GM10266 (cell line): ENCODE measurements around the gene SIRT3.
"Not testable (repeated sequence)": the region's sequence is repeated elsewhere in the genome, so short reads cannot be mapped to it uniquely, and the experiment has no call there.

Source experiments
- DNase-seq: peaks from one replicate; pipeline ENCODE4 v3.0.0; 2012; ENCODE audit errors: extremely low spot score
- TF ChIP-seq, protein P1 (sequence below): IDR thresholded peaks from 2 replicates; pipeline ENCODE4 v1.5.1; 2012; ENCODE audit warnings: mild to moderate bottlenecking, low read depth; ENCODE audit not compliant: control insufficient read depth, insufficient read depth; ENCODE audit errors: missing control alignments

The SIRT3 gene

DNA sequence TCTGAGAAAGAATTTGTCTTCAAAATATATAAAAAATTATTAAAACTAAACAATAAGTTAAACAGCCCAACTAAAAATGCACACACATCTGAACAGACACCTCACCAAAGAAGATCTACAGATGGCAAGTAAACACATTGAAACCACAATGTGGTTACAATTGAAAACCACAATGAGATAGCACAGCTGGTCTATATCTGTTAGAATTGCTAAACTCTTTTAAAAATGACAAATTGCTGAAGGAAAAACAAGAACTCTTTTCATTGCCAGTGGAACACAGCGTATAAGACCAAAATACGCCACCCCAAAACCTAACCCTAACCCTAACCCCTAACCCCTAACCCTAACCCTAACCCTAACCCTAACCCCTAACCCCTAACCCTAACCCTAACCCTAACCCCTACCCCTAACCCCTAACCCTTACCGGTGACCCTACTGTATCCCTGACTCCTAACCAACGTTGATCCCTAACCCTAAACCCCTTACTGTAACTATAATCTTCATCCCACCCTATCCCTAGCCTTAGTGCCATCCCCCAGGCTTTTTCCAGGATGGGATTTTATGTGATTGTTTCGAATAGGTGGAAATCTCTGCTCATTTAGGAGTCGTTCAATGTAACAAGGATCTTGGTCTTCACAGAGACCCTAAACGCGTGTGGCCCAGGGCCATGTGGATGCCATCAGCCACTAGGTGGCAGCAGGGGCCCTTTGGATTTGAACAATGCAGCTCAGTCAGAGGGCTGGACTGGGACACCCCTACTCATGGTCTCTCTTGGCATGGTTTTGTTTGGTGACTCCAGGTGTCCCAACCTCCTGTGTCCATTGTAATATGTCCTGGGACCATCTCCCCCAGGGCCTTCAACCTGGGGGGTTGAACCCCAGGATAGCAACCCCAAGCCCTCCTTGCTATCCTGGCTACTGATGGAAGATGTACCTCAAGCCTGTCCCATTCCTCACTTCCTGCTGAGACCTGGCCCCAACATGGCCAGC is 44.4 kb downstream of the SIRT3 start:
- not testable (repeated sequence) for DNase-seq
- TF ChIP-seq, protein P1, sequence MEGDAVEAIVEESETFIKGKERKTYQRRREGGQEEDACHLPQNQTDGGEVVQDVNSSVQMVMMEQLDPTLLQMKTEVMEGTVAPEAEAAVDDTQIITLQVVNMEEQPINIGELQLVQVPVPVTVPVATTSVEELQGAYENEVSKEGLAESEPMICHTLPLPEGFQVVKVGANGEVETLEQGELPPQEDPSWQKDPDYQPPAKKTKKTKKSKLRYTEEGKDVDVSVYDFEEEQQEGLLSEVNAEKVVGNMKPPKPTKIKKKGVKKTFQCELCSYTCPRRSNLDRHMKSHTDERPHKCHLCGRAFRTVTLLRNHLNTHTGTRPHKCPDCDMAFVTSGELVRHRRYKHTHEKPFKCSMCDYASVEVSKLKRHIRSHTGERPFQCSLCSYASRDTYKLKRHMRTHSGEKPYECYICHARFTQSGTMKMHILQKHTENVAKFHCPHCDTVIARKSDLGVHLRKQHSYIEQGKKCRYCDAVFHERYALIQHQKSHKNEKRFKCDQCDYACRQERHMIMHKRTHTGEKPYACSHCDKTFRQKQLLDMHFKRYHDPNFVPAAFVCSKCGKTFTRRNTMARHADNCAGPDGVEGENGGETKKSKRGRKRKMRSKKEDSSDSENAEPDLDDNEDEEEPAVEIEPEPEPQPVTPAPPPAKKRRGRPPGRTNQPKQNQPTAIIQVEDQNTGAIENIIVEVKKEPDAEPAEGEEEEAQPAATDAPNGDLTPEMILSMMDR = peak; percentile 44

DNA sequence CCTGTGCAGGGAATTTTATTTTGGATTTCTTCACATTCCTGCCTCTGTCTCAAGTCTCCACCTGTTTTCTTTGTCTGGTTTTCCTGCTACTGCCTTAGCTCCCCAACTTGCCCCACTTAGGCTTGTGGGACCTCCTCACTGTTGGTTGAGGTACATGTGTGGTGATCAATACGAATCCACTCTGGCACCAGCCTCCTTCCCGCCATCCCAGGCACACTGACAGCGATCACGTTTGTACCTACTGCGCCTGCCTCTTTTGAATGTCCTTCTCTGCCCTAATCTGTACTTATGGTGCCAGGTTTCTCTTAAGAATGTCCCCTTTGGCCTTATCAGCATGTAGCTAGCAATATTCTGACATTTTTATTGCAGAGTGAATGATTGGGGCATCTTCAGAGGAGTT is 45.6 kb downstream of the SIRT3 start:
- not testable (repeated sequence) for DNase-seq

DNA sequence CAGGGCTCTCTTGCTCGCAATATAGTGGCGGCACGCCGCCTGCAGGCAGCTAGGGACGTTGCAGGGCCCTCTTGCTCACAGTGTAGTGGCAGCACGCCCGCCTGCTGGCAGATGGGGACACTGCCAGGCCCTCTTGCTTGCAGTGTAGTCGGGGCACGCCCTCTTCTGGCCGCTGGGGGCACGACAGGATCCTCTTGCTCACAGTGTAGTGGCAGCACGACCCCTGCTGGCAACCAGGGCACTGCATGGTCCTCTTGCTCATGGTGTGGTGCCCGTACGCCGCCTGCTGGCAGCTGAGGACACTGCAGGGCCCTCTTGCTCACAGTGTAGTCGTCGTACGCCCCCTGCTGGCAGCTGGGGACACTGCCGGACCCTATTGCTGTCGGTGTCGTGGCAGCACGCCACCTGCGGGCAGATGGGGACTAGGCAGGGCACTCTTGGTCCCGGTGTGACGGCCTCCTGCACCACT is 46.3 kb downstream of the SIRT3 start:
- TF ChIP-seq, protein P1 = peak; percentile 38

DNA sequence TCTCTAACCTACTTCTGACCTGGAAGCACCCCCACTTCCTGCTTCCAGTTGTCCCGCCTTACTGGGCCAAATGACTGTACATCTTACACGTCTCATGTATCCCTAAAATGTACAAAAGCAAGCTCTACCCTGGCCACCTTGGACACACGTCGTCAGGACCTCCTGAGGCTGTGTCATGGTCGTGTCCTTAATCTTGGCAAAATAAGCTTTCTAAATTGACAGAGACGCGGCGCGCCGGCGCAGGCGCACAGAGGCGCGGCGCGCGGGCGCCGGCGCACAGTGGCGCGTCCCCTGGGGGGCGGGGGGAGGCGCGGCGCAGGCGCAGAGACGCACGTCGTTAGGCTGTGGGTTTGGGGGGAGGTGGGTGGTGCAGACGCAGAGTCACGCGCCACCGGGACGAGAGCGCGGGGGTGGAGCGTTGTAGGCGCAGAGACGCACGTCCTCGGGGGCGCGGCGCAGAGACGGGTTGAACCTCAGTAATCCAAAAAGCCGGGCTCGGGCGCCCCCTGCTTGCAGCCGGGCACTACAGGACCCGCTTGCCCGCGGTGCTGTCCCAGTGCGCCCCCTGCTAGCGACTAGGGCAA is 46.9 kb downstream of the SIRT3 start:
- not testable (repeated sequence) for DNase-seq

More for the DNA sequence above, 46.3 kb downstream of the SIRT3 start:
- DNase-seq = not testable (repeated sequence)

DNA sequence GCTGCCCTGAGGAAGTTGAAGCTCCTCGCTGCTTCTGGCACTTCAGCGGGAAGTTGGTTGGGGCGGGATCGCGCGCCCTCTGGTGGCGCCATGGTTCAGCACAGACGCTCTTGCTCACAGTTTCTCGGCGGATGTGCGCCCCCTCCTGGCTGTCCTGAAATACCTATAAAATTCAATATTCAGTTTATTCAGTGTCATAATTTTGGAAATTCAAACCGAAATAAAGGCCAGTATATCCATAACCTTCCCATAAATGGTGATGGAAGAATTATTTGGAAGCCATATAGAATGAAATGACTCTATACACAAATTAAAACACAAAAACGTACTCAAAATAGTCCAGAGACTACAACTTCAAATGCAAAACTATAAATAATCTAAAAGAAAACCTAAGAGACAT is 55.9 kb downstream of the SIRT3 start:
- not testable (repeated sequence) for DNase-seq
